Loucy (cell line): ENCODE measurements around the gene MATN4.

Experiments
- H2AFZ ChIP-seq: fragments of 200-600 bp; sonication (generic); 2 replicates; pipeline ENCODE4 v1.6.0; 2016; ENCODE audit warnings: antibody characterized with exemption, mild to moderate bottlenecking, low read length, moderate library complexity
- H3F3A ChIP-seq: fragments of 200-600 bp; 2 replicates; pipeline ENCODE4 v1.6.0; 2016; ENCODE audit warnings: antibody characterized with exemption, low read depth, mild to moderate bottlenecking
- H3K27me3 ChIP-seq: fragments of 200-600 bp; sonication (generic); 2 replicates; pipeline ENCODE4 v1.6.1; 2014; ENCODE audit warnings: low read length, mild to moderate bottlenecking; ENCODE audit not compliant: insufficient read depth, poor library complexity, severe bottlenecking
- H3K36me3 ChIP-seq: fragments of 200-600 bp; sonication (generic); 2 replicates; pipeline ENCODE4 v1.6.1; 2016; ENCODE audit warnings: low read length; ENCODE audit not compliant: insufficient read depth
- H3K4me1 ChIP-seq: fragments of 200-600 bp; sonication (generic); 2 replicates; pipeline ENCODE4 v1.5.1; 2014; ENCODE audit warnings: low read length, mild to moderate bottlenecking; ENCODE audit not compliant: insufficient read depth, poor library complexity, severe bottlenecking
- H3K4me2 ChIP-seq: fragments of 200-600 bp; sonication (generic); 2 replicates; pipeline ENCODE4 v1.6.0; 2014; ENCODE audit warnings: antibody characterized with exemption, low read length, low read depth, mild to moderate bottlenecking; ENCODE audit not compliant: poor library complexity, severe bottlenecking
- H3K4me3 ChIP-seq: fragments of 200-600 bp; sonication (generic); 2 replicates; pipeline ENCODE4 v1.5.1; 2014; ENCODE audit warnings: low read length, mild to moderate bottlenecking, mixed read lengths; ENCODE audit not compliant: poor library complexity, severe bottlenecking
- H3K79me2 ChIP-seq: fragments of 200-600 bp; sonication (generic); 2 replicates; pipeline ENCODE4 v1.6.1; 2014; ENCODE audit warnings: low read length; ENCODE audit not compliant: insufficient read depth
- H3K9ac ChIP-seq: fragments of 200-600 bp; sonication (generic); 2 replicates; pipeline ENCODE4 v1.6.0; 2014; ENCODE audit warnings: mild to moderate bottlenecking, low read depth, low read length, moderate library complexity; ENCODE audit not compliant: poor library complexity, severe bottlenecking
- H3K9me2 ChIP-seq: fragments of 200-600 bp; sonication (generic); replicated peaks from 2 replicates; pipeline ENCODE4 v1.6.1; 2016; ENCODE audit warnings: low read depth, low read length, mixed read lengths
- H3K9me3 ChIP-seq: fragments of 200-600 bp; sonication (generic); 2 replicates; pipeline ENCODE4 v1.6.1; 2014; ENCODE audit warnings: mild to moderate bottlenecking, antibody characterized with exemption, low read length, low read depth; ENCODE audit not compliant: insufficient read depth
- H4K20me1 ChIP-seq: fragments of 200-600 bp; sonication (generic); 2 replicates; pipeline ENCODE4 v1.6.0; 2014; ENCODE audit warnings: antibody characterized with exemption, low read length, mild to moderate bottlenecking; ENCODE audit not compliant: insufficient read depth, poor library complexity, severe bottlenecking
- CTCF ChIP-seq: fragments of 200-600 bp; sonication (generic); conservative IDR thresholded peaks from 2 replicates; pipeline ENCODE4 v1.5.1; 2014; ENCODE audit warnings: mild to moderate bottlenecking, antibody characterized with exemption, low read length
- EZH2phosphoT487 ChIP-seq: fragments of 200-600 bp; IDR thresholded peaks from 2 replicates; pipeline ENCODE4 v1.6.1; 2018; ENCODE audit warnings: antibody characterized with exemption, mild to moderate bottlenecking, moderate library complexity, borderline replicate concordance

The MATN4 gene

GRCh38 chr20:45309075-45309474 is 976 bp upstream of the MATN4 start:
- Histone ChIP-seq H3K27me3 (no peaks in the 10 kb centered on the region), H3K4me2 (no peak overlapping the region), H3K9me3 (no peaks in the 10 kb centered on the region), H3F3A (no peaks in the 10 kb centered on the region), H3K79me2 (no peaks in the 10 kb centered on the region), H3K4me3 (no peak overlapping the region), H3K36me3 (no peaks in the 10 kb centered on the region), H3K9me2 (no peaks in the 10 kb centered on the region), H4K20me1 (no peaks in the 10 kb centered on the region), H3K9ac (no peak overlapping the region), H2AFZ (no peak overlapping the region), H3K4me1 (no peaks in the 10 kb centered on the region)
- TF ChIP-seq EZH2phosphoT487 (no peak), CTCF (no peak)

GRCh38 chr20:45307076-45307640 is 941 bp downstream of the MATN4 start:
- no peaks in the 10 kb centered on the region for H3K36me3 ChIP-seq
- no peak overlapping the region for H2AFZ ChIP-seq
- H3K4me3 ChIP-seq: no peak overlapping the region
- H3K4me2 ChIP-seq: no peak overlapping the region
- no peaks in the 10 kb centered on the region for H3K9me2 ChIP-seq
- H3K27me3 ChIP-seq: no peaks in the 10 kb centered on the region
- no peaks in the 10 kb centered on the region for H3K79me2 ChIP-seq
- no peaks in the 10 kb centered on the region for H3F3A ChIP-seq
- H4K20me1 ChIP-seq: no peaks in the 10 kb centered on the region
- no peaks in the 10 kb centered on the region for H3K9me3 ChIP-seq
- H3K4me1 ChIP-seq: no peaks in the 10 kb centered on the region
- no peak for TF ChIP-seq EZH2phosphoT487
- no peak for TF ChIP-seq CTCF
- H3K9ac ChIP-seq: no peak overlapping the region

GRCh38 chr20:45306431-45306982 is 1.6 kb downstream of the MATN4 start, which contains the start of gene RBPJL:
Gene RBPJL, plus strand, starts transcription at chr20:45306840. Its CDS starts 83 bp downstream, at chr20:45306923.
- H3K27me3 ChIP-seq: no peaks in the 10 kb centered on the region
- no peaks in the 10 kb centered on the region for H3K36me3 ChIP-seq
- no peak within 1 kb of the TSS for H3K4me2 ChIP-seq
- H3K9ac ChIP-seq: no peak within 1 kb of the TSS
- H3K9me2 ChIP-seq: no peaks in the 10 kb centered on the region
- H3K9me3 ChIP-seq: no peaks in the 10 kb centered on the region
- no peak within 1 kb of the TSS for H2AFZ ChIP-seq
- no peaks in the 10 kb centered on the region for H4K20me1 ChIP-seq
- no peak within 1 kb of the TSS for H3K4me3 ChIP-seq
- no peaks in the 10 kb centered on the region for H3K79me2 ChIP-seq
- no peaks in the 10 kb centered on the region for H3K4me1 ChIP-seq
- peak; percentile 62 for TF ChIP-seq CTCF
- TF ChIP-seq EZH2phosphoT487: no peak
- no peaks in the 10 kb centered on the region for H3F3A ChIP-seq
